Measurements from ENCODE around the gene TBKBP1. TPM values are rescaled to one million over a fixed set of nuclear protein-coding genes. Genes with fewer than 3 reads are reported as not detected.
"Not testable (repeated sequence)": the region's sequence is repeated elsewhere in the genome, so short reads cannot be mapped to it uniquely, and the experiment has no call there.

Gene TBKBP1
- polyA plus RNA-seq, 3 donors, result 0.22 to 7.7 (median 0.45) TPM

- Mint-ChIP-seq H3K9me3 (peaks cover 0 to 1% (median 0%) of the 10 kb centered on the region in 7 donors), H3K4me1 (no peaks in the 10 kb centered on the region), H3K27me3 (ENCODE audit: low read depth in 3 of 3) (no peaks in the 10 kb centered on the region), H3K4me3 (no peak overlapping the region), H3K27ac (peak overlapping the region in 2 of 7 donors; percentile 46 to 55), H3K36me3 (peaks cover 92 to 98% of the 10 kb centered on the region in 2 donors)
- Histone ChIP-seq H3K4me3 (replicated peaks in 1 of 3; ENCODE audit: low read depth in 2 of 3, low read length in 3 of 3) (no peak overlapping the region), H4K20me1 (ENCODE audit: insufficient read depth, low read length) (peaks cover 75% of the 10 kb centered on the region), H2AFZ (ENCODE audit: insufficient read depth, low read depth, low read length, poor library complexity, severe bottlenecking) (no peak overlapping the region), H3K9me3 (replicated peaks in 1 of 2; ENCODE audit: control insufficient read depth in 1 of 2, insufficient read depth in 1 of 2, low read length in 2 of 2) (no peaks in the 10 kb centered on the region), H3K9ac (ENCODE audit: insufficient read depth, low read length, poor library complexity, severe bottlenecking) (no peak overlapping the region), H3K27me3 (ENCODE audit: control insufficient read depth in 2 of 2, insufficient read depth in 2 of 2, low read length in 2 of 2) (no peaks in the 10 kb centered on the region), H3K4me1 (ENCODE audit: control insufficient read depth in 1 of 2, insufficient read depth in 2 of 2, low read length in 2 of 2) (no peaks in the 10 kb centered on the region), H3K36me3 (replicated peaks in 1 of 2; ENCODE audit: control insufficient read depth in 1 of 2, insufficient read depth in 2 of 2, low read length in 2 of 2) (peaks cover 91 to 100% of the 10 kb centered on the region in 2 donors), H3K79me2 (ENCODE audit: insufficient read depth, low read length) (peaks cover 9% of the 10 kb centered on the region), H3K4me2 (replicated peaks; ENCODE audit: extremely low read depth, low read length, poor library complexity, severe bottlenecking) (no peak overlapping the region), H3K27ac (ENCODE audit: low read depth in 1 of 2, low read length in 2 of 2) (no peak overlapping the region)
- intact Hi-C loops (cut with micrococcal nuclease), result no loop called here
- TF ChIP-seq CTCF (IDR thresholded peaks at IDR 0.05), result no peak
- no peak for DNase-seq
- WGBS (ENCODE audit: insufficient coverage), result 100% methylated on average over 6 of the region's 7 CpGs
These were observed 15.8 kb upstream of the TBKBP1 start for GRCh38 chr17:47678196-47678595.

GRCh38 chr17:47682138-47682537 lies 11.8 kb upstream of the TBKBP1 start:
- peaks cover 73% of the 10 kb centered on the region for H4K20me1 ChIP-seq (ENCODE audit: insufficient read depth, low read length)
- DNase-seq, result no peak
- H3K27ac ChIP-seq (ENCODE audit: low read depth in 1 of 2, low read length in 2 of 2), result no peak overlapping the region
- H3K9me3 ChIP-seq (replicated peaks in 1 of 2; ENCODE audit: control insufficient read depth in 1 of 2, insufficient read depth in 1 of 2, low read length in 2 of 2), result no peaks in the 10 kb centered on the region
- no peak overlapping the region for H3K4me3 Mint-ChIP-seq
- H3K4me3 ChIP-seq (replicated peaks in 1 of 3; ENCODE audit: low read depth in 2 of 3, low read length in 3 of 3), result no peak overlapping the region
- peaks cover 0 to 1% (median 0%) of the 10 kb centered on the region in 7 donors for H3K9me3 Mint-ChIP-seq
- peaks cover 22% of the 10 kb centered on the region for H3K4me1 Mint-ChIP-seq
- no peak overlapping the region for H2AFZ ChIP-seq (ENCODE audit: insufficient read depth, low read depth, low read length, poor library complexity, severe bottlenecking)
- no peaks in the 10 kb centered on the region for H3K27me3 ChIP-seq (ENCODE audit: control insufficient read depth in 2 of 2, insufficient read depth in 2 of 2, low read length in 2 of 2)
- TF ChIP-seq CTCF (IDR thresholded peaks at IDR 0.05), result no peak
- WGBS (ENCODE audit: insufficient coverage), result no CpG with 5 or more reads among the region's 2 CpGs
- no peaks in the 10 kb centered on the region for H3K79me2 ChIP-seq (ENCODE audit: insufficient read depth, low read length)
- no peak overlapping the region for H3K4me2 ChIP-seq (replicated peaks; ENCODE audit: extremely low read depth, low read length, poor library complexity, severe bottlenecking)
- peaks cover 74 to 97% of the 10 kb centered on the region in 2 donors for H3K36me3 ChIP-seq (replicated peaks in 1 of 2; ENCODE audit: control insufficient read depth in 1 of 2, insufficient read depth in 2 of 2, low read length in 2 of 2)
- H3K27me3 Mint-ChIP-seq (ENCODE audit: low read depth in 3 of 3), result no peaks in the 10 kb centered on the region
- no peak overlapping the region for H3K9ac ChIP-seq (ENCODE audit: insufficient read depth, low read length, poor library complexity, severe bottlenecking)
- peak overlapping the region in 1 of 7 donors; percentile 56 for H3K27ac Mint-ChIP-seq
- peaks cover 80 to 92% of the 10 kb centered on the region in 2 donors for H3K36me3 Mint-ChIP-seq
- intact Hi-C loops (cut with micrococcal nuclease), result no loop called here
- H3K4me1 ChIP-seq (ENCODE audit: control insufficient read depth in 1 of 2, insufficient read depth in 2 of 2, low read length in 2 of 2), result peaks cover 9 to 19% of the 10 kb centered on the region in 2 donors

GRCh38 chr17:47682727-47683126 lies 11.2 kb upstream of the TBKBP1 start:
- H2AFZ ChIP-seq (ENCODE audit: insufficient read depth, low read depth, low read length, poor library complexity, severe bottlenecking); H3K79me2 ChIP-seq (ENCODE audit: insufficient read depth, low read length); H3K4me3 ChIP-seq (replicated peaks in 1 of 3; ENCODE audit: low read depth in 2 of 3, low read length in 3 of 3); H3K9me3 Mint-ChIP-seq; H3K4me3 Mint-ChIP-seq; H3K9me3 ChIP-seq (replicated peaks in 1 of 2; ENCODE audit: control insufficient read depth in 1 of 2, insufficient read depth in 1 of 2, low read length in 2 of 2); H3K4me2 ChIP-seq (replicated peaks; ENCODE audit: extremely low read depth, low read length, poor library complexity, severe bottlenecking); H3K27me3 Mint-ChIP-seq (ENCODE audit: low read depth in 3 of 3); H3K9ac ChIP-seq (ENCODE audit: insufficient read depth, low read length, poor library complexity, severe bottlenecking); DNase-seq; H3K27ac ChIP-seq (ENCODE audit: low read depth in 1 of 2, low read length in 2 of 2); intact Hi-C loops (cut with micrococcal nuclease); H3K27me3 ChIP-seq (ENCODE audit: control insufficient read depth in 2 of 2, insufficient read depth in 2 of 2, low read length in 2 of 2): not testable (repeated sequence)
- peak overlapping the region in 1 of 7 donors; percentile 55 for H3K27ac Mint-ChIP-seq
- peaks cover 9 to 20% of the 10 kb centered on the region in 2 donors for H3K4me1 ChIP-seq (ENCODE audit: control insufficient read depth in 1 of 2, insufficient read depth in 2 of 2, low read length in 2 of 2)
- H3K4me1 Mint-ChIP-seq, result peaks cover 22% of the 10 kb centered on the region
- peaks cover 68 to 96% of the 10 kb centered on the region in 2 donors for H3K36me3 ChIP-seq (replicated peaks in 1 of 2; ENCODE audit: control insufficient read depth in 1 of 2, insufficient read depth in 2 of 2, low read length in 2 of 2)
- peaks cover 74% of the 10 kb centered on the region for H4K20me1 ChIP-seq (ENCODE audit: insufficient read depth, low read length)
- H3K36me3 Mint-ChIP-seq, result peaks cover 74 to 87% of the 10 kb centered on the region in 2 donors
- 100% methylated on average over 2 of the region's 4 CpGs for WGBS (ENCODE audit: insufficient coverage)
